ENCODE data around the gene OXCT1.

DNA sequence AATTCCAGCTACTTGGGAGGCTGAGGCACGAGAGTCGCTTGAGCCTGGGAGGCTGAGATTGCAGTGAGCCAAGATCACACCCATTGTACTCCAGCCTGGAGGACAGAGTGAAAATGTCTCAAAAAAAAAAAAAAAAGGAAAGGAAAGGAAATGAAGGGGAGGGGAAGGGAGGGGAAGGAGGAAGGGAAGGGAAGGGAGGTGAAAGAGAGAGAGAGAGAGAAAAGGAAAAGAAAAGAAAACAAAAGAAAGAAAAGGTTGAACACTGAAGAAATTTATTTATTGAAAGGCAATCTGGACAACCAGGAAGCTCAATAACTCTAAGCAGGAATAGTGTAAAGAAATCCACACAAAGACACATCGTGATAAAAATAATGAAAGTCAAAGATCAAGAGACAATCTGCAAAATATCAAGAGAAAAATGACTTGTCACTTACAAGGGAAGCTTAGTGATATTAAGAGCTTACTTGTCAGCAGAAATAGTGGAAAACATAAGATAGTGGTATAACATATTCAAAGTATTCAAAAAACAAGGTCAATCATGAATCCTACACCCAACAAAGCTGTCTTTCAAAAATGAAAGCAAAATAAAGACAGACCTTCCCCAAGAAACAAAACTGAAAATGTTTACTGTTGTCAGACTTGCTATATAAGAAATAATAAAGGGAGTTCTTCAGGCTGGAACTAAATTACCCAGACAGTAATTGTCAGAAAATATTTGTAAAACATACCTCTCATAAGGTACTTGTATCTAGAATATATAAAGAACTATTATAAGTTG is 23.0 kb upstream of the OXCT1 start:
- TF ChIP-seq ZNF670 (CRISPR knock-in tag; IDR thresholded peaks at IDR 0.05; ENCODE audit: borderline replicate concordance) (no peak), CBX2 (IDR thresholded peaks at IDR 0.05; ENCODE audit: low read depth, low read length) (no peak), CBX2 (CRISPR knock-in tag; IDR thresholded peaks at IDR 0.05; ENCODE audit: low read depth) (no peak), TAF1 (CRISPR knock-in tag; IDR thresholded peaks at IDR 0.05) (no peak), ZBTB20 (CRISPR knock-in tag; IDR thresholded peaks at IDR 0.05; ENCODE audit: borderline replicate concordance, low read depth) (no peak), RAD51 (IDR thresholded peaks at IDR 0.05; ENCODE audit: borderline replicate concordance) (no peak), ZNF225 (CRISPR knock-in tag; IDR thresholded peaks at IDR 0.05) (no peak), HCFC1 (IDR thresholded peaks at IDR 0.05; ENCODE audit: low read depth, low read length) (no peak)
- TF ChIP-seq, protein P1, sequence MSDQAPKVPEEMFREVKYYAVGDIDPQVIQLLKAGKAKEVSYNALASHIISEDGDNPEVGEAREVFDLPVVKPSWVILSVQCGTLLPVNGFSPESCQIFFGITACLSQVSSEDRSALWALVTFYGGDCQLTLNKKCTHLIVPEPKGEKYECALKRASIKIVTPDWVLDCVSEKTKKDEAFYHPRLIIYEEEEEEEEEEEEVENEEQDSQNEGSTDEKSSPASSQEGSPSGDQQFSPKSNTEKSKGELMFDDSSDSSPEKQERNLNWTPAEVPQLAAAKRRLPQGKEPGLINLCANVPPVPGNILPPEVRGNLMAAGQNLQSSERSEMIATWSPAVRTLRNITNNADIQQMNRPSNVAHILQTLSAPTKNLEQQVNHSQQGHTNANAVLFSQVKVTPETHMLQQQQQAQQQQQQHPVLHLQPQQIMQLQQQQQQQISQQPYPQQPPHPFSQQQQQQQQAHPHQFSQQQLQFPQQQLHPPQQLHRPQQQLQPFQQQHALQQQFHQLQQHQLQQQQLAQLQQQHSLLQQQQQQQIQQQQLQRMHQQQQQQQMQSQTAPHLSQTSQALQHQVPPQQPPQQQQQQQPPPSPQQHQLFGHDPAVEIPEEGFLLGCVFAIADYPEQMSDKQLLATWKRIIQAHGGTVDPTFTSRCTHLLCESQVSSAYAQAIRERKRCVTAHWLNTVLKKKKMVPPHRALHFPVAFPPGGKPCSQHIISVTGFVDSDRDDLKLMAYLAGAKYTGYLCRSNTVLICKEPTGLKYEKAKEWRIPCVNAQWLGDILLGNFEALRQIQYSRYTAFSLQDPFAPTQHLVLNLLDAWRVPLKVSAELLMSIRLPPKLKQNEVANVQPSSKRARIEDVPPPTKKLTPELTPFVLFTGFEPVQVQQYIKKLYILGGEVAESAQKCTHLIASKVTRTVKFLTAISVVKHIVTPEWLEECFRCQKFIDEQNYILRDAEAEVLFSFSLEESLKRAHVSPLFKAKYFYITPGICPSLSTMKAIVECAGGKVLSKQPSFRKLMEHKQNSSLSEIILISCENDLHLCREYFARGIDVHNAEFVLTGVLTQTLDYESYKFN (CRISPR knock-in tag; conservative IDR thresholded peaks at IDR 0.05), result no peak
- TF ChIP-seq, protein P2, sequence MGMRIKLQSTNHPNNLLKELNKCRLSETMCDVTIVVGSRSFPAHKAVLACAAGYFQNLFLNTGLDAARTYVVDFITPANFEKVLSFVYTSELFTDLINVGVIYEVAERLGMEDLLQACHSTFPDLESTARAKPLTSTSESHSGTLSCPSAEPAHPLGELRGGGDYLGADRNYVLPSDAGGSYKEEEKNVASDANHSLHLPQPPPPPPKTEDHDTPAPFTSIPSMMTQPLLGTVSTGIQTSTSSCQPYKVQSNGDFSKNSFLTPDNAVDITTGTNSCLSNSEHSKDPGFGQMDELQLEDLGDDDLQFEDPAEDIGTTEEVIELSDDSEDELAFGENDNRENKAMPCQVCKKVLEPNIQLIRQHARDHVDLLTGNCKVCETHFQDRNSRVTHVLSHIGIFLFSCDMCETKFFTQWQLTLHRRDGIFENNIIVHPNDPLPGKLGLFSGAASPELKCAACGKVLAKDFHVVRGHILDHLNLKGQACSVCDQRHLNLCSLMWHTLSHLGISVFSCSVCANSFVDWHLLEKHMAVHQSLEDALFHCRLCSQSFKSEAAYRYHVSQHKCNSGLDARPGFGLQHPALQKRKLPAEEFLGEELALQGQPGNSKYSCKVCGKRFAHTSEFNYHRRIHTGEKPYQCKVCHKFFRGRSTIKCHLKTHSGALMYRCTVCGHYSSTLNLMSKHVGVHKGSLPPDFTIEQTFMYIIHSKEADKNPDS (CRISPR knock-in tag; IDR thresholded peaks at IDR 0.05), result no peak
- TF ChIP-seq, protein P3, sequence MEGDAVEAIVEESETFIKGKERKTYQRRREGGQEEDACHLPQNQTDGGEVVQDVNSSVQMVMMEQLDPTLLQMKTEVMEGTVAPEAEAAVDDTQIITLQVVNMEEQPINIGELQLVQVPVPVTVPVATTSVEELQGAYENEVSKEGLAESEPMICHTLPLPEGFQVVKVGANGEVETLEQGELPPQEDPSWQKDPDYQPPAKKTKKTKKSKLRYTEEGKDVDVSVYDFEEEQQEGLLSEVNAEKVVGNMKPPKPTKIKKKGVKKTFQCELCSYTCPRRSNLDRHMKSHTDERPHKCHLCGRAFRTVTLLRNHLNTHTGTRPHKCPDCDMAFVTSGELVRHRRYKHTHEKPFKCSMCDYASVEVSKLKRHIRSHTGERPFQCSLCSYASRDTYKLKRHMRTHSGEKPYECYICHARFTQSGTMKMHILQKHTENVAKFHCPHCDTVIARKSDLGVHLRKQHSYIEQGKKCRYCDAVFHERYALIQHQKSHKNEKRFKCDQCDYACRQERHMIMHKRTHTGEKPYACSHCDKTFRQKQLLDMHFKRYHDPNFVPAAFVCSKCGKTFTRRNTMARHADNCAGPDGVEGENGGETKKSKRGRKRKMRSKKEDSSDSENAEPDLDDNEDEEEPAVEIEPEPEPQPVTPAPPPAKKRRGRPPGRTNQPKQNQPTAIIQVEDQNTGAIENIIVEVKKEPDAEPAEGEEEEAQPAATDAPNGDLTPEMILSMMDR (CRISPR knock-in tag; IDR thresholded peaks at IDR 0.05), result no peak
